ENCODE measurements around the gene QPCT. TPM values are rescaled to one million over a fixed set of nuclear protein-coding genes. Genes with fewer than 3 reads are reported as not detected.

Gene QPCT
- total RNA-seq, 4 donors from 2014 or later, result 1.9 to 10.9 (median 5.3) TPM

GRCh38 chr2:37333256-37333655 lies 11.2 kb upstream of the QPCT start:
- DNase-seq (ENCODE audit: low spot score), result no peak
- no peak for ATAC-seq (ENCODE audit: low FRiP score)
- TF ChIP-seq, protein P1, sequence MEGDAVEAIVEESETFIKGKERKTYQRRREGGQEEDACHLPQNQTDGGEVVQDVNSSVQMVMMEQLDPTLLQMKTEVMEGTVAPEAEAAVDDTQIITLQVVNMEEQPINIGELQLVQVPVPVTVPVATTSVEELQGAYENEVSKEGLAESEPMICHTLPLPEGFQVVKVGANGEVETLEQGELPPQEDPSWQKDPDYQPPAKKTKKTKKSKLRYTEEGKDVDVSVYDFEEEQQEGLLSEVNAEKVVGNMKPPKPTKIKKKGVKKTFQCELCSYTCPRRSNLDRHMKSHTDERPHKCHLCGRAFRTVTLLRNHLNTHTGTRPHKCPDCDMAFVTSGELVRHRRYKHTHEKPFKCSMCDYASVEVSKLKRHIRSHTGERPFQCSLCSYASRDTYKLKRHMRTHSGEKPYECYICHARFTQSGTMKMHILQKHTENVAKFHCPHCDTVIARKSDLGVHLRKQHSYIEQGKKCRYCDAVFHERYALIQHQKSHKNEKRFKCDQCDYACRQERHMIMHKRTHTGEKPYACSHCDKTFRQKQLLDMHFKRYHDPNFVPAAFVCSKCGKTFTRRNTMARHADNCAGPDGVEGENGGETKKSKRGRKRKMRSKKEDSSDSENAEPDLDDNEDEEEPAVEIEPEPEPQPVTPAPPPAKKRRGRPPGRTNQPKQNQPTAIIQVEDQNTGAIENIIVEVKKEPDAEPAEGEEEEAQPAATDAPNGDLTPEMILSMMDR (IDR thresholded peaks at IDR 0.05), result no peak

DNA sequence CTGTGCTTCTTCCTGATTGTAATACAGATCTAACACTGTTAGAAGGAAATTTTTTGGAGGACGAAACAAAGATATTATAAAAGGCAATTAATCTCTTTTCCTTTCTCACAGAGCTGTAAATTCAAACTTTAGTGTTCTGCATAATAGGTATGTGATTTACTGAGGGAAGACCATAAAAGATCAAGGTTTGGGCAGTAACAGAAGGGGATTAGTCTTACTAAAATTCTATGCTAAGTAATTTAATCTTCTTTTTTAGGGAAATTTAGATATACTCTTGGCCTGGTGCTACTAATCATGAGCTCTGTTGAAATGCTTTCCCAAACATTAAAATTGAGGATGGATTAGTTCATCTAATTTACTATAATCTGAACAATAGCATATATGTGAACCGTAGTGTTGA lies 8.8 kb upstream of the QPCT start:
- ATAC-seq (ENCODE audit: low FRiP score) (no peak), DNase-seq (ENCODE audit: low spot score) (no peak)
- TF ChIP-seq, protein P1 (IDR thresholded peaks at IDR 0.05), result no peak

- no peak for DNase-seq (ENCODE audit: low spot score)
- no peak for ATAC-seq (ENCODE audit: low FRiP score)
- TF ChIP-seq, protein P1 (IDR thresholded peaks at IDR 0.05), result no peak
These were observed 6.7 kb upstream of the QPCT start for GRCh38 chr2:37337620-37338280.

- DNase-seq (ENCODE audit: low spot score) (no peak), ATAC-seq (ENCODE audit: low FRiP score) (no peak)
- TF ChIP-seq, protein P1 (IDR thresholded peaks at IDR 0.05), result no peak
These were observed 5.5 kb upstream of the QPCT start for GRCh38 chr2:37338933-37339332.

- DNase-seq (ENCODE audit: low spot score), result no peak
- ATAC-seq (ENCODE audit: low FRiP score), result no peak
These were observed 3.8 kb upstream of the QPCT start for GRCh38 chr2:37340637-37341036.

GRCh38 chr2:37342591-37343220 lies 1.7 kb upstream of the QPCT start:
- DNase-seq (ENCODE audit: low spot score) (no peak), ATAC-seq (ENCODE audit: low FRiP score) (no peak)
- TF ChIP-seq, protein P1 (IDR thresholded peaks at IDR 0.05), result no peak

More at GRCh38 chr2:37340637-37341036, 3.8 kb upstream of the QPCT start:
- TF ChIP-seq, protein P1 (IDR thresholded peaks at IDR 0.05), result no peak
